Vagina (tissue), 2 donors: ENCODE data around the gene PTPN3. TPM values are rescaled to one million over a fixed set of nuclear protein-coding genes. Genes with fewer than 3 reads are reported as not detected.

Source experiments
- DNase-seq, 2 donors: peaks; one replicate each; pipeline ENCODE4 v3.0.0-alpha.2; 2017; ENCODE audit errors: extremely low spot score in 2 of 2
- H3K27ac ChIP-seq: fragments of 200-600 bp; sonication (generic); one replicate; pipeline ENCODE4 v1.5.1; 2019
- H3K27me3 ChIP-seq: fragments of 200-600 bp; sonication (generic); one replicate; pipeline ENCODE4 v1.5.1; 2019
- H3K36me3 ChIP-seq, 2 donors: fragments of 200-600 bp; sonication (generic); one replicate each; pipeline ENCODE4 v1.5.1; 2017 to 2019
- H3K4me1 ChIP-seq: fragments of 200-600 bp; sonication (generic); one replicate; pipeline ENCODE4 v1.5.1; 2019
- H3K4me3 ChIP-seq, 2 donors: fragments of 200-600 bp; sonication (generic); 1 replicate in 1 of 2; 2 replicates in 1 of 2; pipeline ENCODE4 v1.5.1; 2016 to 2019
- H3K9me3 ChIP-seq: fragments of 200-600 bp; sonication (generic); one replicate; pipeline ENCODE4 v1.5.1; 2019
- CTCF ChIP-seq, 3 experiments: fragments of 450-650 bp in 2 of 3; fragments of 200-600 bp in 1 of 3; sonication (generic) in 1 of 3; IDR thresholded peaks; one replicate each; pipeline ENCODE4 v1.5.1; 2017 to 2019; ENCODE audit warnings: antibody characterized with exemption in 3 of 3, mild to moderate bottlenecking in 2 of 3, moderate library complexity in 2 of 3
- POLR2A ChIP-seq, 2 donors: fragments of 450-650 bp; IDR thresholded peaks; one replicate each; pipeline ENCODE4 v1.6.1; 2017; ENCODE audit warnings: antibody characterized with exemption in 2 of 2, mild to moderate bottlenecking in 2 of 2, moderate library complexity in 2 of 2
- POLR2AphosphoS5 ChIP-seq, 2 donors: sonication (generic); formaldehyde crosslinking; IDR thresholded peaks; one replicate each; pipeline ENCODE4 v1.9.0; 2017; ENCODE audit warnings: antibody characterized with exemption in 2 of 2, mild to moderate bottlenecking in 2 of 2, low read depth in 1 of 2; ENCODE audit not compliant: insufficient read depth in 1 of 2
- intact Hi-C: fragments of 100-400 bp; cut with DNase I; formaldehyde crosslinking; loops from one replicate; pipeline ENCODE4 v1.15.1; 2023
- total RNA-seq: library from RNA; depleted of rRNA; stranded (reverse); fragments of >200 nt; gene quantifications from one replicate; pipeline ENCODE4 v1.2.3, GENCODE V29; 2016

PTPN3 gene
- total RNA-seq, 1 donor from 2014 or later: 15.5 TPM

- no peaks in the 10 kb centered on the region for H3K4me1 ChIP-seq
- peaks cover 0 to 8% of the 10 kb centered on the region in 2 donors for H3K36me3 ChIP-seq
- H3K27ac ChIP-seq: no peak overlapping the region
- no peaks in the 10 kb centered on the region for H3K27me3 ChIP-seq
- no peak for DNase-seq
- no peak for TF ChIP-seq POLR2AphosphoS5 (IDR thresholded peaks at IDR 0.05; ENCODE audit: insufficient read depth in 1 of 2, low read depth in 1 of 2)
- no peak for TF ChIP-seq CTCF (IDR thresholded peaks at IDR 0.05)
- no peak for TF ChIP-seq POLR2A (IDR thresholded peaks at IDR 0.05)
- H3K9me3 ChIP-seq: no peaks in the 10 kb centered on the region
- intact Hi-C loops: no loop called here
- no peak overlapping the region for H3K4me3 ChIP-seq
Measured at GRCh38 chr9:109382585-109382984, 115.5 kb downstream of the PTPN3 start.

- TF ChIP-seq POLR2A (IDR thresholded peaks at IDR 0.05) (no peak), CTCF (IDR thresholded peaks at IDR 0.05) (no peak), POLR2AphosphoS5 (IDR thresholded peaks at IDR 0.05; ENCODE audit: insufficient read depth in 1 of 2, low read depth in 1 of 2) (no peak)
- no peak overlapping the region for H3K4me3 ChIP-seq
- no peaks in the 10 kb centered on the region for H3K9me3 ChIP-seq
- H3K27me3 ChIP-seq: no peaks in the 10 kb centered on the region
- H3K4me1 ChIP-seq: no peaks in the 10 kb centered on the region
- no peak overlapping the region for H3K27ac ChIP-seq
- intact Hi-C loops: no loop called here
- no peak for DNase-seq
- peaks cover 0 to 8% of the 10 kb centered on the region in 2 donors for H3K36me3 ChIP-seq
Measured at GRCh38 chr9:109382182-109382581, 115.9 kb downstream of the PTPN3 start.

- H3K27me3 ChIP-seq: no peaks in the 10 kb centered on the region
- TF ChIP-seq CTCF (IDR thresholded peaks at IDR 0.05) (no peak), POLR2AphosphoS5 (IDR thresholded peaks at IDR 0.05; ENCODE audit: insufficient read depth in 1 of 2, low read depth in 1 of 2) (no peak), POLR2A (IDR thresholded peaks at IDR 0.05) (no peak)
- DNase-seq: no peak
- H3K4me3 ChIP-seq: no peak overlapping the region
- intact Hi-C loops: no loop called here
- H3K9me3 ChIP-seq: no peaks in the 10 kb centered on the region
- H3K4me1 ChIP-seq: no peaks in the 10 kb centered on the region
- H3K27ac ChIP-seq: no peak overlapping the region
- peaks cover 0 to 8% of the 10 kb centered on the region in 2 donors for H3K36me3 ChIP-seq
Measured at GRCh38 chr9:109381011-109381729, 116.9 kb downstream of the PTPN3 start.

- Histone ChIP-seq H3K4me1 (no peaks in the 10 kb centered on the region), H3K4me3 (no peak overlapping the region), H3K27ac (no peak overlapping the region), H3K9me3 (no peaks in the 10 kb centered on the region), H3K36me3 (peaks cover 0 to 3% of the 10 kb centered on the region in 2 donors), H3K27me3 (no peaks in the 10 kb centered on the region)
- no peak for TF ChIP-seq POLR2A (IDR thresholded peaks at IDR 0.05)
- no peak for TF ChIP-seq POLR2AphosphoS5 (IDR thresholded peaks at IDR 0.05; ENCODE audit: insufficient read depth in 1 of 2, low read depth in 1 of 2)
- no peak for TF ChIP-seq CTCF (IDR thresholded peaks at IDR 0.05)
- no peak for DNase-seq
- intact Hi-C loops: loop anchor here (5.0 kb wide), 1 partner anchor 1238 kb away; no protein-coding TSS in a partner anchor
Measured at GRCh38 chr9:109379513-109379912, 118.6 kb downstream of the PTPN3 start.

- H3K27ac ChIP-seq: no peak overlapping the region
- no peak for DNase-seq
- intact Hi-C loops: loop anchor here (5.0 kb wide), 1 partner anchor 1239 kb away; no protein-coding TSS in a partner anchor
- TF ChIP-seq POLR2A (IDR thresholded peaks at IDR 0.05) (no peak), CTCF (IDR thresholded peaks at IDR 0.05) (no peak), POLR2AphosphoS5 (IDR thresholded peaks at IDR 0.05; ENCODE audit: insufficient read depth in 1 of 2, low read depth in 1 of 2) (no peak)
- no peaks in the 10 kb centered on the region for H3K4me1 ChIP-seq
- no peaks in the 10 kb centered on the region for H3K27me3 ChIP-seq
- no peak overlapping the region for H3K4me3 ChIP-seq
- H3K9me3 ChIP-seq: no peaks in the 10 kb centered on the region
- H3K36me3 ChIP-seq: no peaks in the 10 kb centered on the region
Measured at GRCh38 chr9:109378316-109378715, 119.8 kb downstream of the PTPN3 start.
